CD14-positive monocyte (primary cell): ENCODE measurements around the gene ACSS1. TPM values are rescaled to one million over a fixed set of nuclear protein-coding genes. Genes with fewer than 3 reads are reported as not detected.

Experiments
- DNase-seq, 3 donors: peaks; one replicate each; pipeline ENCODE4 v3.0.0-alpha.2; 2011 to 2022
- H2AFZ ChIP-seq: 2 replicates; pipeline ENCODE4 v1.6.0; 2012; ENCODE audit warnings: mild to moderate bottlenecking, low read depth, low read length, inconsistent platforms; ENCODE audit not compliant: insufficient read depth, poor library complexity, severe bottlenecking
- H3K27ac ChIP-seq, 2 donors: 1 replicate in 1 of 2; 2 replicates in 1 of 2; pipeline ENCODE4 v1.5.1; 2012 to 2013; ENCODE audit warnings: low read length in 2 of 2, control low read depth in 1 of 2, inconsistent platforms in 1 of 2, low read depth in 1 of 2, mild to moderate bottlenecking in 1 of 2
- H3K27me3 ChIP-seq, 2 donors: one replicate each; pipeline versions ENCODE4 v1.6.0 to v1.6.1; 2011 to 2013; ENCODE audit warnings: low read length in 2 of 2; ENCODE audit not compliant: control insufficient read depth in 2 of 2, insufficient read depth in 2 of 2
- H3K36me3 ChIP-seq, 2 donors: replicated peaks in 1 of 2; 1 replicate in 1 of 2; 2 replicates in 1 of 2; pipeline versions ENCODE4 v1.5.1 to v1.6.1; 2012 to 2013; ENCODE audit warnings: low read length in 2 of 2, control low read depth in 1 of 2, inconsistent platforms in 1 of 2, mild to moderate bottlenecking in 1 of 2; ENCODE audit not compliant: insufficient read depth in 2 of 2, control insufficient read depth in 1 of 2
- H3K4me1 ChIP-seq, 2 donors: 1 replicate in 1 of 2; 2 replicates in 1 of 2; pipeline versions ENCODE4 v1.5.1 to v1.6.1; 2012 to 2013; ENCODE audit warnings: low read length in 2 of 2, control low read depth in 1 of 2, inconsistent platforms in 1 of 2, mild to moderate bottlenecking in 1 of 2, moderate library complexity in 1 of 2; ENCODE audit not compliant: insufficient read depth in 2 of 2, control insufficient read depth in 1 of 2
- H3K4me2 ChIP-seq: replicated peaks from 2 replicates; pipeline ENCODE3; 2012; ENCODE audit warnings: low read length, moderate library complexity, mild to moderate bottlenecking; ENCODE audit not compliant: poor library complexity, severe bottlenecking; ENCODE audit errors: extremely low read depth
- H3K4me3 ChIP-seq, 3 experiments: fragments of 200-600 bp in 1 of 3; sonication (generic) in 1 of 3; replicated peaks in 1 of 3; 1 replicate in 2 of 3; 2 replicates in 1 of 3; pipeline ENCODE4 v1.5.1; 2011 to 2013; ENCODE audit warnings: low read length in 3 of 3, mild to moderate bottlenecking in 3 of 3, control low read depth in 2 of 3, low read depth in 2 of 3, inconsistent platforms in 1 of 3, moderate library complexity in 1 of 3
- H3K79me2 ChIP-seq: 2 replicates; pipeline ENCODE4 v1.6.0; 2012; ENCODE audit warnings: mild to moderate bottlenecking, control low read depth, inconsistent platforms, low read length, moderate library complexity; ENCODE audit not compliant: insufficient read depth
- H3K9ac ChIP-seq: 2 replicates; pipeline ENCODE4 v1.6.0; 2017; ENCODE audit warnings: low read length, mild to moderate bottlenecking; ENCODE audit not compliant: insufficient read depth, poor library complexity, severe bottlenecking
- H3K9me3 ChIP-seq, 2 donors: replicated peaks in 1 of 2; 1 replicate in 1 of 2; 2 replicates in 1 of 2; pipeline versions ENCODE4 v1.5.1 to v1.6.1; 2012 to 2013; ENCODE audit warnings: low read length in 2 of 2, control low read depth in 1 of 2; ENCODE audit not compliant: control insufficient read depth in 1 of 2, insufficient read depth in 1 of 2
- H4K20me1 ChIP-seq: 2 replicates; pipeline ENCODE4 v1.6.0; 2012; ENCODE audit warnings: mild to moderate bottlenecking, low read length, control low read depth, moderate library complexity; ENCODE audit not compliant: insufficient read depth
- H3K27ac Mint-ChIP-seq, 7 donors: one replicate each; pipeline ENCODE4 v1.8.0; 2020; ENCODE audit warnings: mild to moderate bottlenecking in 7 of 7, mixed read lengths in 7 of 7, moderate library complexity in 6 of 7, inconsistent platforms in 2 of 7
- H3K27me3 Mint-ChIP-seq, 3 donors: one replicate each; pipeline ENCODE4 v1.8.0; 2021 to 2022; ENCODE audit warnings: low read depth in 3 of 3, mild to moderate bottlenecking in 3 of 3, mixed read lengths in 3 of 3, moderate library complexity in 3 of 3, inconsistent platforms in 1 of 3
- H3K36me3 Mint-ChIP-seq, 2 donors: one replicate each; pipeline ENCODE4 v1.8.0; 2020; ENCODE audit warnings: mixed read lengths in 2 of 2, inconsistent platforms in 1 of 2, mild to moderate bottlenecking in 1 of 2
- H3K4me1 Mint-ChIP-seq: one replicate; pipeline ENCODE4 v1.8.0; 2020; ENCODE audit warnings: mild to moderate bottlenecking, mixed read lengths
- H3K4me3 Mint-ChIP-seq, 2 donors: one replicate each; pipeline ENCODE4 v1.8.0; 2020; ENCODE audit warnings: mild to moderate bottlenecking in 2 of 2, mixed read lengths in 2 of 2, moderate library complexity in 1 of 2
- H3K9me3 Mint-ChIP-seq, 7 donors: one replicate each; pipeline ENCODE4 v1.8.0; 2020 to 2022; ENCODE audit warnings: mixed read lengths in 7 of 7, mild to moderate bottlenecking in 6 of 7, moderate library complexity in 6 of 7, inconsistent platforms in 2 of 7
- WGBS: methylation state at CpG from one replicate; pipeline ENCODE4 v1.1.5; 2013; ENCODE audit warnings: missing lambda C conversion rate; ENCODE audit not compliant: insufficient coverage; 5-methylcytosine and 5-hydroxymethylcytosine counted together
- intact Hi-C, 2 donors: fragments of 100-400 bp; cut with micrococcal nuclease; formaldehyde crosslinking; loops; one replicate each; pipeline versions ENCODE4 v1.15.0 to v1.15.1; 2023
- polyA plus RNA-seq, 3 donors: library from polyadenylated mRNA; depleted of rRNA in 1 of 3; unstranded in 2 of 3; stranded (reverse) in 1 of 3; fragments of 300-500 nt in 2 of 3; fragments of >200 nt in 1 of 3; fragmentation: Illumina TruSeq in 2 of 3; gene quantifications; 1 replicate in 2 of 3; 2 replicates in 1 of 3; pipeline ENCODE4 v1.2.3, GENCODE V29; 2012 to 2021
- TF ChIP-seq, protein P1 (sequence below): fragments of 200-600 bp; IDR thresholded peaks from one replicate; pipeline ENCODE4 v1.8.0; 2022; ENCODE audit warnings: antibody characterized with exemption, mild to moderate bottlenecking

The ACSS1 gene
- polyA plus RNA-seq, 3 donors: 26.6 to 32.0 (median 27.6) TPM

DNA sequence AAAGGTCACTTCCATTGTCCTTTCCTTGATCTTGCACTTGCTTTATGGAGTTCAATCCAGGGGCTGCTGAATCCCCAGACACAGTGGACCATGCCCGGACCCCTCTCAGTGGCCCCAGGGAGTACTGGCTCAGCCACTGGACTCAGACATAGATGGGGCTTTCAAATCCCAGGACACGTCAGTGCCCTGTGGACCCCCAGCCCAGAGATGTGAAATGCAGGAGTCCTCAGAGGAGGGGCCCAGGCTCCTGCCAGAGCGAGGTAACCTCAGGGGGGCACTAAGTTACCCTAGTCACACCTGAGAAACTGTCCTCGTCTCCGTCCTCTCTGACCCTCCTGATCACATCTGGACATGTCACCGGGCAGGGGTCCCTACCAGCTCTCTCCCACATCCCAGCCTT is 46.7 kb downstream of the ACSS1 start:
- no peaks in the 10 kb centered on the region for H3K9me3 Mint-ChIP-seq
- intact Hi-C loops: no loop called here
- H3K4me1 Mint-ChIP-seq: no peaks in the 10 kb centered on the region
- Histone ChIP-seq H2AFZ (no peak overlapping the region), H3K9me3 (no peaks in the 10 kb centered on the region), H3K9ac (no peak overlapping the region), H3K27ac (no peak overlapping the region), H3K4me3 (no peak overlapping the region), H3K4me2 (no peak overlapping the region), H3K79me2 (no peaks in the 10 kb centered on the region), H3K27me3 (no peaks in the 10 kb centered on the region), H4K20me1 (no peaks in the 10 kb centered on the region), H3K4me1 (no peaks in the 10 kb centered on the region), H3K36me3 (peaks cover 86 to 97% of the 10 kb centered on the region in 2 donors)
- TF ChIP-seq, protein P1, sequence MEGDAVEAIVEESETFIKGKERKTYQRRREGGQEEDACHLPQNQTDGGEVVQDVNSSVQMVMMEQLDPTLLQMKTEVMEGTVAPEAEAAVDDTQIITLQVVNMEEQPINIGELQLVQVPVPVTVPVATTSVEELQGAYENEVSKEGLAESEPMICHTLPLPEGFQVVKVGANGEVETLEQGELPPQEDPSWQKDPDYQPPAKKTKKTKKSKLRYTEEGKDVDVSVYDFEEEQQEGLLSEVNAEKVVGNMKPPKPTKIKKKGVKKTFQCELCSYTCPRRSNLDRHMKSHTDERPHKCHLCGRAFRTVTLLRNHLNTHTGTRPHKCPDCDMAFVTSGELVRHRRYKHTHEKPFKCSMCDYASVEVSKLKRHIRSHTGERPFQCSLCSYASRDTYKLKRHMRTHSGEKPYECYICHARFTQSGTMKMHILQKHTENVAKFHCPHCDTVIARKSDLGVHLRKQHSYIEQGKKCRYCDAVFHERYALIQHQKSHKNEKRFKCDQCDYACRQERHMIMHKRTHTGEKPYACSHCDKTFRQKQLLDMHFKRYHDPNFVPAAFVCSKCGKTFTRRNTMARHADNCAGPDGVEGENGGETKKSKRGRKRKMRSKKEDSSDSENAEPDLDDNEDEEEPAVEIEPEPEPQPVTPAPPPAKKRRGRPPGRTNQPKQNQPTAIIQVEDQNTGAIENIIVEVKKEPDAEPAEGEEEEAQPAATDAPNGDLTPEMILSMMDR: no peak
- WGBS: 100% methylated on average over 6 of the region's 6 CpGs
- H3K27ac Mint-ChIP-seq: no peak overlapping the region
- no peak overlapping the region for H3K4me3 Mint-ChIP-seq
- no peak for DNase-seq
- no peaks in the 10 kb centered on the region for H3K27me3 Mint-ChIP-seq
- H3K36me3 Mint-ChIP-seq: peaks cover 82 to 85% of the 10 kb centered on the region in 2 donors

DNA sequence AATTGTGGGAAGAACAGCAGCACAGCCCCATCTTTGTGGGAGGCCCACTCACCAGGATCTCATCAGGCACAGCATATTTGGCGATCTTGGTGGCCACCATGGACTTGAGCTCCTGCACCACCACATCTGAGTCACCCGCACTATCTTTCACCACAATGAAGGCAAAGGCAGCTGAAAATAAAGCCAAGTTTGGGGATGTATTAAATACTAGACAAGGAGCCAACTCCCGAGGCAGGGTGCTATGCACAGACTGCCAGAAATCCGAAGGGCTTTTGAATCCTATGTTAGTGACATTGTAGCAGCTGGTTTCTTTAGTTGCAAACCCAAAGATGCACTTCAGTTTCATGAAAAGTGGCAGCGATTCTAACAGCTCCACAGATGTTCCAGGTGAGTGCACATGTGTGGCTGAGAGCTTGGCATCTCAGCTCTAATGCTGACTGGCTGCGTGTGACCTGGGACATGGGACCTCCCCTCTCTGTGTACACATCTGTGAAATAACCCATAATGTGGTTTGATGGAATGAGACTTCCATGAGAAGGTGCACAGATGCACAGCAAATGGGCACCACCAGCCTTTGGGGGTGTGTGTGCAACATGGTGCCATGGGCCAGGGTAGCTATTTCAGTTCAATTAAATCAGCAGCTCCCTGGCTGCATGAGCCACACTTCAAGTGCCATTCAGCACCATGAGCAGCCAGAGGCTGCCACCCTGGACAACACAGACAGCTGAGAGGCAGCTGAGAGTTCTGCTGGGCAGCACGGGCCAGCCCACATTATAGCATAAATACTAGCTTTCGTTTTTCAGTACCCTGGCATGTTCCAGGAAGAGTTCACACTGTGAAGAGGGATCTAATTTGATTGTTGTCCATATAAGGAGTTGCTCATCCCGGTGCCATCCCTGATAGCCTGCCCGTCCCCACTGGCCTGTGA is 48.5 kb downstream of the ACSS1 start:
- no peak overlapping the region for H3K4me2 ChIP-seq
- no peaks in the 10 kb centered on the region for H3K4me1 ChIP-seq
- intact Hi-C loops: no loop called here
- Mint-ChIP-seq H3K27me3 (no peaks in the 10 kb centered on the region), H3K4me1 (no peaks in the 10 kb centered on the region), H3K27ac (peak overlapping the region in 2 of 7 donors; percentile 25 to 26), H3K4me3 (no peak overlapping the region), H3K36me3 (peaks cover 79 to 89% of the 10 kb centered on the region in 2 donors), H3K9me3 (no peaks in the 10 kb centered on the region)
- H3K36me3 ChIP-seq: peaks cover 85 to 94% of the 10 kb centered on the region in 2 donors
- 93% methylated on average over 2 of the region's 10 CpGs for WGBS
- H2AFZ ChIP-seq: no peak overlapping the region
- H3K9ac ChIP-seq: no peak overlapping the region
- DNase-seq: no peak
- H3K4me3 ChIP-seq: no peak overlapping the region
- H3K79me2 ChIP-seq: no peaks in the 10 kb centered on the region
- TF ChIP-seq, protein P1: no peak
- no peaks in the 10 kb centered on the region for H3K27me3 ChIP-seq
- H4K20me1 ChIP-seq: no peaks in the 10 kb centered on the region
- no peak overlapping the region for H3K27ac ChIP-seq
- H3K9me3 ChIP-seq: no peaks in the 10 kb centered on the region
